C4-2B (cell line): ENCODE data around the gene NOTUM.

Experiments
- CTCF ChIP-seq: fragments of 450-650 bp; conservative IDR thresholded peaks from 2 replicates; pipeline ENCODE4 v1.5.1; 2017; ENCODE audit warnings: mild to moderate bottlenecking
- ZFX ChIP-seq: fragments of 450-650 bp; IDR thresholded peaks from 2 replicates; pipeline ENCODE4 v1.6.1; 2017

- TF ChIP-seq CTCF (no peak), ZFX (no peak)
Measured at GRCh38 chr17:81931189-81931556, 29.8 kb downstream of the NOTUM start.
